Skin epidermis (tissue), 12 donors: ENCODE measurements around the gene PTPN1.
"Not testable (repeated sequence)": the region's sequence is repeated elsewhere in the genome, so short reads cannot be mapped to it uniquely, and the experiment has no call there.

ENCODE experiments used
- H3K27ac ChIP-seq, 21 experiments: fragments of 200-600 bp; sonication (generic) in 11 of 21; one replicate each; pipeline ENCODE4 v1.5.0; 2020; ENCODE audit warnings: mild to moderate bottlenecking in 3 of 21, inconsistent platforms in 2 of 21, moderate library complexity in 2 of 21
- H3K4me3 ChIP-seq, 7 experiments: fragments of 200-600 bp; sonication (generic) in 2 of 7; one replicate each; pipeline ENCODE4 v1.5.0; 2020; ENCODE audit warnings: inconsistent platforms in 2 of 7, mild to moderate bottlenecking in 2 of 7, moderate library complexity in 1 of 7

Gene PTPN1

GRCh38 chr20:50567860-50568548, 57.8 kb downstream of the PTPN1 start:
- Histone ChIP-seq H3K4me3 (no peak overlapping the region), H3K27ac (no peak overlapping the region)

- Histone ChIP-seq H3K27ac (no peak overlapping the region), H3K4me3 (no peak overlapping the region)
Measured at GRCh38 chr20:50568549-50568942, 58.4 kb downstream of the PTPN1 start.

- not testable (repeated sequence) for H3K4me3 ChIP-seq
- H3K27ac ChIP-seq, result peak overlapping the region in 2 of 21 experiments; percentile 24 to 37
Measured at GRCh38 chr20:50569487-50569863, 59.3 kb downstream of the PTPN1 start.

GRCh38 chr20:50569864-50570836, 60.0 kb downstream of the PTPN1 start:
- peak overlapping the region in 6 of 21 experiments; percentile 19 to 37 (median 27) for H3K27ac ChIP-seq
- H3K4me3 ChIP-seq, result no peak overlapping the region

GRCh38 chr20:50571466-50571865, 61.3 kb downstream of the PTPN1 start:
- Histone ChIP-seq H3K4me3 (no peak overlapping the region), H3K27ac (no peak overlapping the region)

GRCh38 chr20:50572938-50573777, 63.0 kb downstream of the PTPN1 start:
- Histone ChIP-seq H3K27ac (peak overlapping the region in 7 of 21 experiments; percentile 5 to 40 (median 20)), H3K4me3 (no peak overlapping the region)

- Histone ChIP-seq H3K27ac (peak overlapping the region in 1 of 21 experiments; percentile 20), H3K4me3 (no peak overlapping the region)
Measured at GRCh38 chr20:50574108-50574507, 63.9 kb downstream of the PTPN1 start.

GRCh38 chr20:50574586-50574985, 64.4 kb downstream of the PTPN1 start:
- H3K27ac ChIP-seq, result no peak overlapping the region
- H3K4me3 ChIP-seq, result no peak overlapping the region

- no peak overlapping the region for H3K27ac ChIP-seq
- H3K4me3 ChIP-seq, result no peak overlapping the region
Measured at GRCh38 chr20:50575865-50576720, 65.9 kb downstream of the PTPN1 start.

- peak overlapping the region in 2 of 21 experiments; percentile 9 to 12 for H3K27ac ChIP-seq
- H3K4me3 ChIP-seq, result no peak overlapping the region
Measured at GRCh38 chr20:50577175-50578018, 67.2 kb downstream of the PTPN1 start.

GRCh38 chr20:50578061-50578777, 68.0 kb downstream of the PTPN1 start:
- Histone ChIP-seq H3K27ac (no peak overlapping the region), H3K4me3 (no peak overlapping the region)

GRCh38 chr20:50578778-50579165, 68.6 kb downstream of the PTPN1 start:
- Histone ChIP-seq H3K27ac (no peak overlapping the region), H3K4me3 (no peak overlapping the region)

- Histone ChIP-seq H3K27ac (no peak overlapping the region), H3K4me3 (no peak overlapping the region)
Measured at GRCh38 chr20:50579511-50579910, 69.3 kb downstream of the PTPN1 start.

- H3K4me3 ChIP-seq, result no peak overlapping the region
- no peak overlapping the region for H3K27ac ChIP-seq
Measured at GRCh38 chr20:50580016-50580747, 70.0 kb downstream of the PTPN1 start.

- Histone ChIP-seq H3K27ac (peak overlapping the region in 1 of 21 experiments; percentile 9), H3K4me3 (no peak overlapping the region)
Measured at GRCh38 chr20:50580842-50581544, 70.8 kb downstream of the PTPN1 start.

GRCh38 chr20:50582092-50582491, 71.9 kb downstream of the PTPN1 start:
- no peak overlapping the region for H3K4me3 ChIP-seq
- H3K27ac ChIP-seq, result peak overlapping the region in 1 of 21 experiments; percentile 45
